Stomach smooth muscle (tissue), 2 donors: ENCODE results near the gene ZMIZ1.

Experiments used
- H3K27ac ChIP-seq: one replicate; pipeline ENCODE4 v1.7.0; 2013; ENCODE audit warnings: mild to moderate bottlenecking, low read length, inconsistent platforms
- H3K27me3 ChIP-seq, 2 donors: one replicate each; pipeline ENCODE4 v1.7.0; 2013; ENCODE audit warnings: low read length in 2 of 2; ENCODE audit not compliant: insufficient read depth in 2 of 2, control insufficient read depth in 1 of 2
- H3K36me3 ChIP-seq, 2 donors: one replicate each; pipeline ENCODE4 v1.7.0; 2013; ENCODE audit warnings: low read length in 2 of 2; ENCODE audit not compliant: control insufficient read depth in 2 of 2, insufficient read depth in 2 of 2
- H3K4me1 ChIP-seq: one replicate; pipeline ENCODE4 v1.7.0; 2013; ENCODE audit warnings: low read length; ENCODE audit not compliant: control insufficient read depth, insufficient read depth
- H3K4me3 ChIP-seq, 2 donors: one replicate each; pipeline ENCODE4 v1.7.0; 2013; ENCODE audit warnings: low read length in 2 of 2
- H3K9ac ChIP-seq, 2 donors: one replicate each; pipeline ENCODE4 v1.7.0; 2013; ENCODE audit warnings: low read length in 2 of 2, mild to moderate bottlenecking in 1 of 2
- H3K9me3 ChIP-seq, 2 donors: one replicate each; pipeline ENCODE4 v1.7.0; 2013; ENCODE audit warnings: low read length in 2 of 2; ENCODE audit not compliant: control insufficient read depth in 2 of 2
- donor health status: healthy.
- donor health status: Pancreatic carcinoma.

The ZMIZ1 gene

GRCh38 chr10:79061441-79062315 is 7.1 kb upstream of the ZMIZ1 start:
- H3K4me1 ChIP-seq, result peaks cover 10% of the 10 kb centered on the region
- no peaks in the 10 kb centered on the region for H3K36me3 ChIP-seq
- no peaks in the 10 kb centered on the region for H3K9me3 ChIP-seq
- H3K27me3 ChIP-seq, result no peaks in the 10 kb centered on the region
- no peak overlapping the region for H3K9ac ChIP-seq
- H3K4me3 ChIP-seq, result no peak overlapping the region
- H3K27ac ChIP-seq, result no peak overlapping the region

GRCh38 chr10:79063071-79063491 is 5.7 kb upstream of the ZMIZ1 start:
- Histone ChIP-seq H3K27me3 (no peaks in the 10 kb centered on the region), H3K4me3 (no peak overlapping the region), H3K36me3 (no peaks in the 10 kb centered on the region), H3K27ac (no peak overlapping the region), H3K9me3 (no peaks in the 10 kb centered on the region), H3K4me1 (peaks cover 15% of the 10 kb centered on the region), H3K9ac (no peak overlapping the region)

- Histone ChIP-seq H3K27ac (no peak overlapping the region), H3K4me1 (peaks cover 18% of the 10 kb centered on the region), H3K27me3 (no peaks in the 10 kb centered on the region), H3K36me3 (no peaks in the 10 kb centered on the region), H3K9ac (no peak overlapping the region), H3K9me3 (no peaks in the 10 kb centered on the region), H3K4me3 (no peak overlapping the region)
Measured at GRCh38 chr10:79063661-79064492, 4.9 kb upstream of the ZMIZ1 start.

- Histone ChIP-seq H3K36me3 (no peaks in the 10 kb centered on the region), H3K4me1 (peaks cover 21% of the 10 kb centered on the region), H3K9me3 (no peaks in the 10 kb centered on the region), H3K4me3 (no peak overlapping the region), H3K27me3 (no peaks in the 10 kb centered on the region), H3K9ac (no peak overlapping the region), H3K27ac (no peak overlapping the region)
Measured at GRCh38 chr10:79065091-79065551, 3.6 kb upstream of the ZMIZ1 start.

DNA sequence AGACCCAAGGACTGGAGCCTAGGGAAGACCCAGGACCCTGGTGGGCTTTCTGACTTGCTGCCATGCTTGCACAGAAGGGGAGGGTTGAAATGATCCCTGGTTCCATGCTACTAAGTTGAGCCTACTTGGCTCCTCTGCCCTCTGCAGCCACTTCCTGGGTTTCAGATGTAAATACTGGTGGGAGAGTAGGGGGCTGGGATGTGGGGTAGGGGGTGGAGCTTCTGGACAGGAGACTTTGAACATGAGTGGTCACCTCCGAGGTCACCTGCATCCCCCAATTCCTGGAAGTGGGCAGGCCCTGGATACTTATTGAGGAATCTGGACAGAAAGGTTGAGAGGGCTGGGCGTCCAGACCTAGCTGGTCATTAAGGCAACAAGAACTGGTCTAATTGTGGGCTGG is 2.9 kb upstream of the ZMIZ1 start:
- H3K27me3 ChIP-seq, result no peaks in the 10 kb centered on the region
- H3K36me3 ChIP-seq, result no peaks in the 10 kb centered on the region
- H3K4me3 ChIP-seq, result no peak overlapping the region
- no peaks in the 10 kb centered on the region for H3K9me3 ChIP-seq
- peaks cover 17% of the 10 kb centered on the region for H3K4me1 ChIP-seq
- H3K9ac ChIP-seq, result no peak overlapping the region
- H3K27ac ChIP-seq, result no peak overlapping the region

DNA sequence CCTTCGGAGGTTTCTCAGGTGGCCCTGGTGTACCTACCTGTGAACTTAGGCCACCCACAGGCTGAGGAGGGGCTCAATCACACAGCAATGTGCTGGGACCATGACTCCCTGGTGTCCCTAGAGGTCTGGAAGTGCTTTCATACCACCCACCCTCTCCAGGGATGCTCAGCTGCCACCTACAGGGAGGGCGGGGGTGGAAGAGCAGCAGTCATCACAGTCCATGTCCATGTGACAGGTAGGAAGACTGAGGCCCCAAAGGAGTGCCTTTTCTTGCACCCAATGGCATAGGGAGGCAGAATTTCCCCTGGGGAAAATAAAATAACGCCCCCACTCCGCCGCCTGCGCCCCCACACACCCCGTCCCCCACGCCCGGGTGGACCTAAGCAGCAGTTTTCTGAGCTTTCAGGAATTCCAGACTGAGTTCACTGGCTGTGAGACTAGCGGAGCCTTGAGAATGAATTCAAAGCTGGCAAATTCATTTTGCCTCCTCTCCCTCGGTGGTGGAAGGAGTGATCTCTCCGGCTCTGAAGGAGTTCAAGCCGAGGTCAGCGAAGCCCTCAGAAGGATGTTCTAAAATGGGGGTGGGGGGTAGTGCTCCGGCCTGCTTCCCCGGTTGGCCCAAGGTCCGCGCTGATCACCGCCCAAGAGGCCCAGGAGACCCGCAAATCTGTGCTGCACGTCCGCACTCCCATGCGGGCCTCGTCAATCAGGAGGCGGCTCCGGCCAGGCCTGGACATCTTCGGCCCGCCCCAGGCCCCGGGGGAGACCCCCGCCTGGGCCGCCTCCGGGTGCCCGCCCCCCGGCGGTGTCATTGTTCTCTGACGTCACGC is 2.1 kb upstream of the ZMIZ1 start:
- Histone ChIP-seq H3K4me1 (peaks cover 23% of the 10 kb centered on the region), H3K4me3 (peak overlapping the region; percentile 62 to 95), H3K27me3 (no peaks in the 10 kb centered on the region), H3K9ac (peak overlapping the region; percentile 64 to 71), H3K9me3 (no peaks in the 10 kb centered on the region), H3K36me3 (no peaks in the 10 kb centered on the region), H3K27ac (peak overlapping the region; percentile 73)

DNA sequence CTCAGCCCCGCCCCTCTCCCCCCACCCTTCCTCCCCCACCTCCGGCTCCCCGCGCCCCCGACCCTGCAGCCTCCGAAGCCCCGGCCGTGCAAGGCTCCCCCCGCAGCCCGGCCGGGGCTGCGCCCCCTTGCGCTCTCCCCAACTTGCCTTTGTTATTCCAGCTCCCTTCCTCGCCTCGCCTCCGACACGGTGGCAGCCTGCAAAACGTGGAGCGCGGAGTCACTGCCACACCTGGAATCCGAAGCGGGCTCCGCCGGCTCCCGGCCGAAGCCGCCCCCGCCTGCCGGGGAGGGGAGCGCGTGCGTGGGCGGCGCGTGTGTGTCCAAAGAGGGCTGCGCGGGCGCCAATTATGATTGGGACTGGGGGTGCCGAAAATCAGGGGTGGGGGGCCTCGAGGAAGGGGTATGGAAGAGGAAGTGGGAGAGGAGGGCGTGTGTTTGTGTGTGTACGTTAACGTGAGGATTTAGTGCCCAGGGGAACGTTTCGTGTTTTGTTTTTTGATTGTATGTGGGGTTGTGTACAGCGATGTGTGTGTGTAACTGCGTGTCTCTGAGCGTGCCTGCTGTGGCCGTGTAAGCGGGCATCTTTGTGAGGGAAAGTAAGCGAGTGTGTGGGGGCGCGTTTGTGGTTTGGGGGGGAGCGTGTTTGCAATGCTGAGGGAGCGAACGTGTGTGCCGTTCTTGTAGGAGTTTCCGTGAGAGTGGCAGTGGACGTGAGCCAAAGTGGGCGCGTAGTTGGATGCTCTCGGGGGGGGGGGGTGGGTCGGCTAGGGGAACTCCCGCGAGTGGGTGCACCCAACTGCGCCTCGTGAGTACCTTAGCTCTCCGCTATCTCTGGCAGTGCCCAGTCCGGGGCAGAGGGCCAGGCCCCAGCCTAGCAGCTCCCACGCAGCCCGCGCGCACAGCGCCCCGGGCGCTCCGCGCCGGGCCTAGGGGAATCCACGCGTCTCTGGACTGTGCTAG is 1.2 kb upstream of the ZMIZ1 start:
- Histone ChIP-seq H3K9ac (peak overlapping the region; percentile 67 to 74), H3K27me3 (no peaks in the 10 kb centered on the region), H3K27ac (peak overlapping the region; percentile 86), H3K9me3 (no peaks in the 10 kb centered on the region), H3K4me1 (peaks cover 30% of the 10 kb centered on the region), H3K4me3 (peak overlapping the region; percentile 74 to 95), H3K36me3 (no peaks in the 10 kb centered on the region)

DNA sequence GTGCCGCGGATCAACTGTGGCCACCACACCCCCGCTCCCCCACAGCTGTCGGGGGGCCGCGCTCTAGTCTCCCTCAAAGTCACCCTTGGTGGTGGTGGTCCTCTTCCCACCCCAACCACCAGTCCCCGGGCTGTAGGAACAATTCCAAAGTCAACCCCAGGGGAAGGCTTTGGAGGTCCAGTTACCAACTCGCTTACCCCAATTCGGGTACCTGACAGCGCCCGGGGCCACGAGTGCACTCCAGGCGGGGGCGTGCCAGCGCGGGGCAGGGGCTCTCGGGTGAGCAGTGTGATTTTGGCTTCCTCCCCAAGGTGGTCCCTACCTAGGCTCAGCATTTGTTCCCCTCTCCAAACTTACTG is 584 bp upstream of the ZMIZ1 start:
- Histone ChIP-seq H3K27ac (peak overlapping the region; percentile 86), H3K4me1 (peaks cover 37% of the 10 kb centered on the region), H3K9me3 (no peaks in the 10 kb centered on the region), H3K4me3 (peak overlapping the region; percentile 74 to 95), H3K27me3 (no peaks in the 10 kb centered on the region), H3K36me3 (no peaks in the 10 kb centered on the region), H3K9ac (peak overlapping the region; percentile 58 to 67)

DNA sequence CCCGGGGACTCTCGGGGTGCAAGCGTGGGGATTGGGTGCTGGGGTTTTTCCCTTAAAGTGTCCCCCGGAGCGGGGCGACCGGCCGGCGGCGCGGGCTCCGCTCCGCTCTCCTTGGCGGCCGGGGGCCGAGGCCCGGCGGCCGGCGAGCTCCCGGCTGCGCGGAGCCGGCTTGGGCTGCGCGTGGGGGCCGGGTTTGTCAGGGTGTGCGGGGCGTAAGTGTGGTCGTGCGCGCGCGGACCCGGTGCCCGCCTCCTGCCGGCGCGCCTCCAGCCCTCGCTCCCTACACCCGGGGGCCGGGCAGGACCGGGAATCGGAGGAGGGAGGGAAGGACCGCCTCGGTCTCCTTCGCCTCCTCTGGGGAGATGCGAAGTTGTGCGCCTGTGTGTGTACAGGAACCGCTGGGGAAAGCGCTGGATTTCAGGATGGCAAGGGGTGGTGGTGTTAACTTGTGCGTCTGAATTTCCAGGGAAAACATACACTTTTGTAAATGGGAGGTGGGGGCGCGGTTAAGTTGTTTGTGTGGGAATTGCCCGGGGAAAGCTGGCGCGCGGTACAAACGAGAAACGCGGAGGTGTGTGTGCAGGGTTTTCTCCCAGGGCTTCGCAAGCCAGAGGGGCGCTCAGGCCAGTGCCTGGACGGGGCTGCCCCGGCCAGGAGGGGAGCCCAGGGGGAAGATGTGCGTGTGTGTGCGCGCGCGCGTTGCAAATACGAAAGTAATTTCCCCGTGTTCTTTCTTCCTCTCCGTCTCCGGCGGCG is 737 bp downstream of the ZMIZ1 start:
- peak overlapping the region; percentile 90 to 94 for H3K9ac ChIP-seq

More for the DNA sequence above, 737 bp downstream of the ZMIZ1 start:
- Histone ChIP-seq H3K27me3 (no peaks in the 10 kb centered on the region), H3K36me3 (no peaks in the 10 kb centered on the region), H3K9me3 (no peaks in the 10 kb centered on the region), H3K4me1 (peaks cover 50% of the 10 kb centered on the region), H3K4me3 (peak overlapping the region; percentile 95 to 99), H3K27ac (peak overlapping the region; percentile 97)
